ENCODE measurements around the gene EIF3J. TPM values are rescaled to one million over a fixed set of nuclear protein-coding genes. Genes with fewer than 3 reads are reported as not detected.

The EIF3J gene
- total and polyA plus RNA-seq, 2 of the 4 experiments (the other 2 are of a cell fraction): 51.6 to 59.9 TPM

GRCh38 chr15:44492040-44492439 is 44.9 kb upstream of the EIF3J start:
- POLR2A ChIA-PET (ENCODE audit: unreplicated experiment): interaction anchor here (0.6 kb wide), 1 partner anchor 224 kb away, joined by 5 read pairs; no protein-coding TSS in a partner anchor
- dilution Hi-C loops (cut with HindIII; ENCODE audit: low sequenced_read_pairs, unreplicated experiment): no loop called here
- no TSS peak for BruUV-seq (replicated peaks)

More at GRCh38 chr15:44492040-44492439, 44.9 kb upstream of the EIF3J start:
- Histone ChIP-seq H3K79me1 (ENCODE audit: low read depth in 1 of 2, low read length in 2 of 2) (peaks cover 22 to 42% of the 10 kb centered on the region in 2 experiments), H4K20me1 (ENCODE audit: insufficient read depth, low read length) (peaks cover 15% of the 10 kb centered on the region; the same call in 1 of the 2 replicates), H3K56ac (ENCODE audit: extremely low read depth, insufficient read depth, low read length) (no peak overlapping the region), H3K36me3 (ENCODE audit: control insufficient read depth, insufficient read depth, low read length) (peaks cover 9% of the 10 kb centered on the region), H2AK9ac (replicated peaks; ENCODE audit: low read depth, low read length, poor library complexity) (no peak overlapping the region), H3K4me2 (ENCODE audit: low read depth, low read length) (no peak overlapping the region), H3K9ac (ENCODE audit: low read depth, low read length) (no peak overlapping the region; the same call in 1 of the 2 replicates), H2BK120ac (ENCODE audit: low read depth, low read length) (no peak overlapping the region), H2BK5ac (ENCODE audit: low read depth, low read length, poor library complexity, severe bottlenecking) (peak overlapping the region; percentile 18), H4K5ac (ENCODE audit: low read depth, low read length) (no peak overlapping the region), H4K91ac (ENCODE audit: insufficient read depth, low read depth, low read length) (no peak overlapping the region), H3K4ac (ENCODE audit: low read depth, low read length) (peak overlapping the region; percentile 37; the same call in 1 of the 2 replicates), H2BK15ac (ENCODE audit: low read depth, low read length) (no peak overlapping the region), H4K8ac (ENCODE audit: low read depth in 2 of 2, low read length in 2 of 2) (no peak overlapping the region), H3K27me3 (ENCODE audit: control insufficient read depth, insufficient read depth, low read length) (no peaks in the 10 kb centered on the region), H3K23ac (ENCODE audit: low read depth, low read length) (no peak overlapping the region), H3K18ac (ENCODE audit: low read depth, low read length) (no peak overlapping the region), H3K14ac (replicated peaks; ENCODE audit: low read depth, low read length) (no peak overlapping the region), H3K9me3 (ENCODE audit: control insufficient read depth, insufficient read depth, low read length) (no peaks in the 10 kb centered on the region), H2BK20ac (ENCODE audit: low read depth, low read length) (no peak overlapping the region), H3K4me1 (ENCODE audit: control insufficient read depth, insufficient read depth, low read length) (peaks cover 6% of the 10 kb centered on the region), H3K9me1 (ENCODE audit: insufficient read depth, low read length) (peaks cover 7% of the 10 kb centered on the region), H2AFZ (replicated peaks; ENCODE audit: low read length, poor library complexity) (no peak overlapping the region), H2AK5ac (ENCODE audit: low read depth, low read length) (no peak overlapping the region), H3K4me3 (ENCODE audit: insufficient read depth, low read depth, low read length) (no peak overlapping the region), H3K27ac (ENCODE audit: insufficient read depth, low read length) (no peak overlapping the region)
- CTCF ChIA-PET: no interaction called here
- TF ChIP-seq MAFK (IDR thresholded peaks at IDR 0.05; ENCODE audit: low read depth, low read length) (no peak), FOS (IDR thresholded peaks at IDR 0.05; ENCODE audit: low read depth, low read length) (no peak), CTCF (conservative IDR thresholded peaks at IDR 0.05; ENCODE audit: low read depth, low read length) (no peak), RFX5 (IDR thresholded peaks at IDR 0.05; ENCODE audit: low read depth, low read length) (no peak), CHD1 (IDR thresholded peaks at IDR 0.05; ENCODE audit: low read depth, low read length) (no peak), SMC3 (IDR thresholded peaks at IDR 0.05; ENCODE audit: low read depth, low read length) (no peak), RCOR1 (IDR thresholded peaks at IDR 0.05; ENCODE audit: insufficient replicate concordance, low read length) (no peak), MAZ (IDR thresholded peaks at IDR 0.05; ENCODE audit: borderline replicate concordance, low read depth, low read length) (no peak), RAD21 (IDR thresholded peaks at IDR 0.05; ENCODE audit: low read length) (no peak), NFE2L2 (IDR thresholded peaks at IDR 0.05; ENCODE audit: low read depth, low read length) (no peak), POLR2A (IDR thresholded peaks at IDR 0.05; ENCODE audit: low read depth, low read length) (no peak)
- TF ChIP-seq, protein P1, sequence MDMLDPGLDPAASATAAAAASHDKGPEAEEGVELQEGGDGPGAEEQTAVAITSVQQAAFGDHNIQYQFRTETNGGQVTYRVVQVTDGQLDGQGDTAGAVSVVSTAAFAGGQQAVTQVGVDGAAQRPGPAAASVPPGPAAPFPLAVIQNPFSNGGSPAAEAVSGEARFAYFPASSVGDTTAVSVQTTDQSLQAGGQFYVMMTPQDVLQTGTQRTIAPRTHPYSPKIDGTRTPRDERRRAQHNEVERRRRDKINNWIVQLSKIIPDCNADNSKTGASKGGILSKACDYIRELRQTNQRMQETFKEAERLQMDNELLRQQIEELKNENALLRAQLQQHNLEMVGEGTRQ (IDR thresholded peaks at IDR 0.05; ENCODE audit: low read depth, low read length): no peak
- 100% methylated on average over 3 of the region's 7 CpGs; no CpG with 5 or more reads in 1 of the 2 experiments for WGBS, 2 experiments (ENCODE audit: extremely low coverage in 2 of 2, insufficient read length in 1 of 2)
- intact Hi-C loops (cut with micrococcal nuclease) (loop anchor here (10.0 kb wide), 1 partner anchor 137 kb away; no protein-coding TSS in a partner anchor), in situ Hi-C loops (cut with MboI; ENCODE audit: low sequenced_read_pairs) (no loop called here)
- ATAC-seq (ENCODE audit: low read depth): no peak
- no peak for DNase-seq
